GM12878 (cell line): ENCODE measurements around the gene LTB4R2. TPM values are rescaled to one million over a fixed set of nuclear protein-coding genes. Genes with fewer than 3 reads are reported as not detected.

Experiments used
- ATAC-seq: fragments of 200-7000 bp; cut with Tn5 transposase; 3 replicates; pipeline ENCODE4 v1.9.1; 2020; ENCODE audit warnings: mild to moderate bottlenecking, moderate library complexity
- BruUV-seq: library from RNA; stranded (reverse); fragments of 400-500 nt; replicated peaks from 2 replicates; lab custom pipeline; 2021; lab: Mats Ljungman, UMichigan
- CTCF ChIA-PET: fragments of 300-600 bp; sonication (Branson Sonifier 250); formaldehyde crosslinking; extraction: SDS; loops from one replicate; lab custom pipeline; 2021; ENCODE audit warnings: inconsistent platforms; lab: Yijun Ruan, JAX
- POLR2A ChIA-PET: fragments of 350-600 bp; formaldehyde crosslinking; extraction: SDS; loops from one replicate; lab custom pipeline; 2021; ENCODE audit warnings: inconsistent platforms; lab: Charles Lee
- RAD21 ChIA-PET: fragments of 300-600 bp; sonication (Branson Sonifier 250); formaldehyde crosslinking; loops from one replicate; lab custom pipeline; 2023; ENCODE audit warnings: antibody characterized with exemption; ENCODE audit not compliant: unreplicated experiment; lab: Charles Lee
- SMC1A ChIA-PET: fragments of 300-600 bp; sonication (Branson Sonifier 250); formaldehyde crosslinking; loops from one replicate; lab custom pipeline; 2023; ENCODE audit not compliant: unreplicated experiment, uncharacterized antibody; lab: Charles Lee
- DNase-seq: peaks from one replicate; pipeline ENCODE4 v3.0.0-alpha.2; 2011; ENCODE audit warnings: low read depth, low spot score
- FAIRE-seq: peaks from 3 replicates; lab custom pipeline; 2011; peaks lifted over from hg19 to GRCh38; lab: Jason Lieb, UNC
- H2AFZ ChIP-seq: 2 replicates; pipeline ENCODE4 v1.6.0; 2011; ENCODE audit warnings: low read depth, low read length, control low read depth; ENCODE audit not compliant: control insufficient read depth
- H3K27ac ChIP-seq: 2 replicates; pipeline ENCODE4 v1.5.1; 2011; ENCODE audit warnings: control low read depth; ENCODE audit not compliant: control insufficient read depth, insufficient read depth
- H3K27me3 ChIP-seq, 2 experiments: replicated peaks in 1 of 2; 2 replicates each; pipeline versions ENCODE4 v1.6.0 to v1.6.1; 2011; ENCODE audit warnings: low read length in 1 of 2; ENCODE audit not compliant: control insufficient read depth in 2 of 2, insufficient read depth in 2 of 2
- H3K36me3 ChIP-seq, 2 experiments: 2 replicates each; pipeline ENCODE4 v1.5.1; 2011; ENCODE audit warnings: low read length in 1 of 2; ENCODE audit not compliant: control insufficient read depth in 2 of 2, insufficient read depth in 2 of 2
- H3K4me1 ChIP-seq: 2 replicates; pipeline ENCODE4 v1.6.1; 2011; ENCODE audit warnings: mild to moderate bottlenecking, low read length, moderate library complexity, mixed read lengths; ENCODE audit not compliant: control insufficient read depth, insufficient read depth
- H3K4me2 ChIP-seq: 2 replicates; pipeline ENCODE4 v1.6.0; 2011; ENCODE audit warnings: control low read depth; ENCODE audit not compliant: control insufficient read depth, insufficient read depth
- H3K4me3 ChIP-seq: fragments of 200-600 bp; sonication (generic); 2 replicates; pipeline ENCODE4 v1.5.1; 2016
- H3K79me2 ChIP-seq: 2 replicates; pipeline ENCODE4 v1.6.0; 2011; ENCODE audit warnings: low read length; ENCODE audit not compliant: control insufficient read depth, insufficient read depth
- H3K9ac ChIP-seq: 2 replicates; pipeline ENCODE4 v1.8.0; 2011; ENCODE audit warnings: low read length, control low read depth, mixed read lengths; ENCODE audit not compliant: control insufficient read depth, insufficient read depth
- H3K9me3 ChIP-seq: replicated peaks from 3 replicates; pipeline ENCODE4 v1.5.1; 2011; ENCODE audit warnings: mild to moderate bottlenecking, low read length; ENCODE audit not compliant: control insufficient read depth, insufficient read depth
- H4K20me1 ChIP-seq: 2 replicates; pipeline ENCODE4 v1.6.0; 2011; ENCODE audit not compliant: control insufficient read depth, insufficient read depth
- POLR2AphosphoS2 ChIP-seq: IDR thresholded peaks from 2 replicates; pipeline ENCODE4 v1.6.1; 2011; ENCODE audit warnings: low read depth, mild to moderate bottlenecking, low read length, improper control_type of control experiment, moderate library complexity
- ZNF274 ChIP-seq: IDR thresholded peaks from one replicate; pipeline ENCODE4 v1.8.0; 2011; ENCODE audit not compliant: insufficient read length, insufficient read depth
- WGBS: methylation state at CpG from one replicate; pipeline ENCODE4 v1.1.6; 2016; ENCODE audit warnings: low lambda C conversion rate; ENCODE audit not compliant: insufficient replicate concordance, insufficient coverage; ENCODE audit errors: missing lambda C conversion rate; 5-methylcytosine and 5-hydroxymethylcytosine counted together
- in situ Hi-C: fragments of 300-500 bp; cut with MboI; formaldehyde crosslinking; loops from 9 replicates; pipeline ENCODE4 v1.14.3; 2018; ENCODE audit warnings: mixed read lengths
- intact Hi-C: fragments of 100-400 bp; cut with micrococcal nuclease; formaldehyde crosslinking; loops from one replicate; pipeline ENCODE4 v1.14.2; 2022; ENCODE audit not compliant: unreplicated experiment
- polyA plus RNA-seq, 11 experiments: library from polyadenylated mRNA; depleted of rRNA in 4 of 11; unstranded in 6 of 11; stranded (reverse) in 5 of 11; fragments of >200 nt; fragmentation: Nextera tagmentation in 4 of 11; fragmentation: Illumina TruSeq in 1 of 11; extraction: Ambion mirVana in 4 of 11; extraction: Trizol in 1 of 11; gene quantifications; 1 replicate in 1 of 11; 2 replicates in 10 of 11; pipeline versions ENCODE4 v1.2.1 to v1.2.3, GENCODE V29; 2011 to 2016; ENCODE audit warnings: inconsistent platforms in 2 of 11, missing spikeins in 2 of 11, low read depth in 1 of 11
- total RNA-seq, 4 experiments: library from RNA; depleted of rRNA in 3 of 4; stranded (reverse); fragments of >200 nt in 3 of 4; fragmentation: Illumina TruSeq in 1 of 4; extraction: Trizol in 1 of 4; gene quantifications; 2 replicates each; pipeline versions ENCODE4 v1.2.1 to v1.2.3, GENCODE V29; 2013 to 2021

The LTB4R2 gene
- total and polyA plus RNA-seq, 10 of the 15 experiments (the other 5 are each of a cell fraction or from before 2014, with no cell fraction given): 0.06 to 16.0 (median 2.6) TPM

- TF ChIP-seq POLR2AphosphoS2: no peak
- TF ChIP-seq ZNF274: no peak
These were observed 6.6 kb downstream of the LTB4R2 start (continued) for GRCh38 chr14:24316597-24316950.

GRCh38 chr14:24317141-24317928 is 7.4 kb downstream of the LTB4R2 start:
- Histone ChIP-seq H3K36me3 (no peaks in the 10 kb centered on the region), H3K9ac (no peak overlapping the region), H3K4me1 (peaks cover 15% of the 10 kb centered on the region), H3K4me3 (no peak overlapping the region), H3K9me3 (no peaks in the 10 kb centered on the region), H3K4me2 (no peak overlapping the region), H2AFZ (no peak overlapping the region), H3K27ac (no peak overlapping the region), H4K20me1 (no peaks in the 10 kb centered on the region; the same call in 1 of the 2 replicates), H3K27me3 (no peaks in the 10 kb centered on the region), H3K79me2 (no peaks in the 10 kb centered on the region)
- no peak for TF ChIP-seq ZNF274
- FAIRE-seq: no peak
- SMC1A ChIA-PET: interaction anchor here (1.1 kb wide), 1 partner anchor 114 kb away, joined by 3 read pairs; no protein-coding TSS in a partner anchor
- no TSS peak for BruUV-seq
- intact Hi-C loops (no loop called here), in situ Hi-C loops (no loop called here)
- no peak for ATAC-seq
- WGBS: 74% methylated on average over 3 of the region's 3 CpGs
- CTCF ChIA-PET: interaction anchor here (0.7 to 1.9 kb wide), 6 partner anchors 9 to 125 kb away, joined by 3 to 8 read pairs (median 4); partner anchors contain the start of gene CIDEB
- POLR2A ChIA-PET: no interaction called here
- DNase-seq: no peak
- RAD21 ChIA-PET: no interaction called here
